NCI-H69 (cell line): ENCODE measurements around the gene LOXL3.

Source experiments
- DNase-seq: peaks from one replicate; lab custom pipeline; 2025; lab: John Stamatoyannopoulos, UW

The LOXL3 gene

GRCh38 chr2:74553892-74554819 lies at the start of gene LOXL3, which contains the start of gene DOK1:
Gene LOXL3, minus strand, starts transcription at chr2:74553942. Its CDS starts 1,308 bp downstream, at chr2:74552634.
Gene DOK1, plus strand, starts transcription at chr2:74554720. Its CDS starts 35 bp downstream, at chr2:74554755.
- peak; percentile 55 for DNase-seq

- no peak for DNase-seq
Measured at GRCh38 chr2:74602586-74603281, 49.0 kb upstream of the LOXL3 start.

GRCh38 chr2:74599676-74600075 lies 45.9 kb upstream of the LOXL3 start:
- no peak for DNase-seq

DNA sequence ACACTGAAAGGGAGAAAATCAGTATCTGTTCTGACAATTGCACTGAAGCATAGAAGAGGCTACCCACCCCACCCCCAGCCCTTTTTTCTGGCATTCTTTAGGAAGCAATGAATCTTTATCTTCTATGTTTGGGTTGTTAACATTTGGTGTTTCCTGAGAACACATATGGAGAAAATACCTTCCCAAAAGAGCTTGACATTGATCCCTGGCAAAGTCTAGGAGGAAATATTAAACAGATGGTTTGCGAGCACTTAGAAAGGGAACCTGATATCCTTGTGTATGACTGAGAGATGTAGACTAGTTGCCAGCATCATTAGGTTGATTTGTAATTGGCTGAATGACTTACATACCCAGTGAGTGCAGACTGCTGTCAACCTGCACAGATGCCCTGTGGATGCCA lies 43.7 kb upstream of the LOXL3 start:
- DNase-seq = peak; percentile 69

DNA sequence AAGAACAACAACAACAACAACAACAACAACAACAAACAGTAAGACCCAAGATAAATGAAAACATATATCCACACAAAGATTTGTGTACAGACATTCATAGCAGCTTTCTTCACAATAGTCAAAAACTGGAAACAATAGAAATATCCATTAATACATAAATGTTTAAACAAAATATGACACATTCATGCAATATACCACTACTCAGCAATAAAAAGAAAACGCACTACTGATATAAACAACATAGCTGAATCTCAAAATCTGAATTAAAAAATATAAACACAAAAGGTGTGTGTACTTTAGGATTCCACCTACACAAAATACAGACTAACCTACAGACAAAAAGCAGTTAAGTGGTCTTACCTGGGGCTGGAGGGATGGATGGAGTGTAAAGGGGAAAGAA lies 42.8 kb upstream of the LOXL3 start:
- DNase-seq = no peak

DNA sequence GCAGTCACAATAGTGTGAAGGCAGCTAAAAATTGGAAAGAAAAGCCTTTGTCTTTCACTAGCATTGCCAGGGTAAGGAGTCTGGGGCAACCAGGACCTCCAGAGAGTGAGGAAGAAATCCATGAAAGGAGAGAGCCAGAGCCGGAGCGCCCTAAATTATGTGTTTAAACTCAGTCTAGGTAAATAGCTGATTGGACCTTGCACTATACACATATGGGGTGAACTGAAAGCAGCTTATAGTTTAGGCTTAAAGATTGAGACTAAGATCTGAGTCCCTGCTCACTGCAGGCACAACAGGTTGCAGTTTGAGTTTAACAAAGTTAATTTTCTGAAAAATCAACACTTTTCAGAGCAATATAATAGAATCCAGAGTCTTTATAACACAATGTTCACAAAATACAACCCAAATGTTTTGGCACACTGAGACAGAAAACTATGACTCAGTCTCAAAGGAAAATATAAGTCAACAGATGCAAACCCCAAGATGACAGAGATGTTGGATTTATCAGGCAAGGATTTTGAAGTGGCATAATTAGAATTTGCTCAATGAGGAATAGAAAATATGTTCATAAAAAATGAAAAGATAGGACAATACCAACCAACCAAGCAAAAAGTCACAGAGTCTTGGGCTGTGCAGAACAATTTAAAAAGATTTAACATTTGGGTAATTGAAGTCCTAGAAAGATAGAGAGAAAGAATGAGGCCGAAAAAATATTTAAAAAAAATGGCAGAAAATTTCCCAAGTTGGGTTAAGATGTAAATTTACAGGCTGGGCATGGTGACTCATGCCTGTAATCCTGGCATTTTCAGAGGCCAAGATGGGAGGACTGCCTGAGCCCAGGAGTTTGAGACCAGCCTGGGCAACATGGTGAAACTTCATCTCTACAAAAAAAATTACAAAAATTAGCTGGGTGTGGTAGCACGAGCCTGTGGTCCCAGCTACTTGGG lies 40.4 kb upstream of the LOXL3 start:
- DNase-seq = no peak

DNA sequence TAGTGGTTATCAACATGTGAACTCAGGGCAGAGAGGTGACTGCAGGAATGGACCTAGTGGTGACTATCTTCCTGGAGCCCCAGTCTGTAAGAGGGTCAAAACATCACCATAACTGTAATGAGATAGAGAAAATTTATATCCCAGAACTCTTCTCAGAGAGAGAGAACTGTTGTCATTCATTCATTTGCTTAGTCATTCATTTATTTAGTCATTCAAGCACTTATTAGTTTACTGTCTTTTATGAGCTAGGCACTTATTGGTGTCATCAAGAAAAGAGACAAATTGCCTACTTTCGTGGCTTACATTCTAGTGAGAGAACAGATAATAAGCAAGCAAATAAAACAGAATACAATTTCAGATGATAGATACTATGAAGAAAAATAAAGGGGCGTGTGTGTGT lies 34.9 kb upstream of the LOXL3 start:
- DNase-seq = no peak

DNA sequence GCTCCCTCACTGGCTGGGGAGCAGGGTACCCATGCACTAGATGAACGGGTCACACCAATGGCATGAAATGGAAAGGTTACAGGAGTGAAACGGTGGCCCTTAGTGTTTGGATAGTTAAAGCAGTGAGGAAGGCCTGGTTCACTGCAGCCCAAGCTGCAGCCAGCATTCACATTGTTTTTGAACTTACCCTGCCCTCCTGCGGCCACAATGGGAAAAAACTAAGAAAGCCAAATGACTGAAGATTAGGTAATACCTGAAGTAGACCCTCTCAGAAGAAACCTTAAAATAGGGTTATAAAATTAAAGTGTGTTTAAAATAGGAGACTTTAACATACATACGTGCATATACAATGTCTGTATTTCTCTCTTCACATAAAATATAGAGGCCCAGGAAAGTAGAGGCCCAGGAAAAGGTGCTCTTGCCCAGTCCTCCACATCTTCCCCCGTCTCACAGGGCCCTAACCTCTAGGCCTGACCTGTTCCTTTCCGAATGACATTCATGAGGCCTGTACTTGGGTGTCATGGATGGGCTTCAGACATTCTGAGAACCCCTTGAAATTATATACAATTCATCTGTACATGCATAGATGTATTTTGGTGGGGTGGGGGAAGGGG lies 34.0 kb upstream of the LOXL3 start:
- peak; percentile 56 for DNase-seq

DNA sequence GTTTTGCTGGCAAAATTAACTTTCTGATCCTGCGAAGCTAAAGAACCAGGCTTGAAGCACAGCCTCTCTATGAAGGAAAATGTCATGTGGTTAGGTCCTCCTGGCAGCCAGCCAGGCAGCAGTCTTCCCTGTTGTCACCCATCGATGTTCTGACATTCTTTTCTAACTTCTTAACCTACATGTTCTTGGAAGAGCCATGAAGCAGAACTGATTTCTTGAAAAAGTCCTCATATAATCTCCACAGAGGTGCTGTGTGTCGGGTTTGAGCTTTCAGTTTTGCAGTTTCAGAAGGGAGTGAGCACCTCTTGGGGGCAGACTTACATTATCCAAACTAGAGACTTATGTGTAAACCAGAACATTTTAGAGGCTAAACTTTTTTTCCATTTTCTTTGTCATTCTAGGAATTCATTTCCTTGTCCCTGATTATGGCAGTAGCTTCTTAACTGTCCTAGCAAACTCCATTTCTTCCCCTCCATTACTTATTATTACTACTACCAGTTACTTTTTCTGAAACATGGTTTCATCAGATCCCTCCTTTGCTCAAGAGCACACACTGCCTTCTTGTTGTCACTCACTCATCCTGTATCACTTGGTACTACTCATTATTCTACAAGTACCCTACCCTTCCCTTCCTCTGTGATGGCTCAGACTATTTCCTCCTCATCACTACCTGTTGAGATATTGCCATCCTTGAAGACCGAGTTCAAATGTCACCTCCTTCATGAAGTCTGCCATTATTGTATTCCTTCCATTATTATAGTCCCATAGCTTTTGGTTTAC lies 31.9 kb upstream of the LOXL3 start:
- DNase-seq = peak; percentile 1

DNA sequence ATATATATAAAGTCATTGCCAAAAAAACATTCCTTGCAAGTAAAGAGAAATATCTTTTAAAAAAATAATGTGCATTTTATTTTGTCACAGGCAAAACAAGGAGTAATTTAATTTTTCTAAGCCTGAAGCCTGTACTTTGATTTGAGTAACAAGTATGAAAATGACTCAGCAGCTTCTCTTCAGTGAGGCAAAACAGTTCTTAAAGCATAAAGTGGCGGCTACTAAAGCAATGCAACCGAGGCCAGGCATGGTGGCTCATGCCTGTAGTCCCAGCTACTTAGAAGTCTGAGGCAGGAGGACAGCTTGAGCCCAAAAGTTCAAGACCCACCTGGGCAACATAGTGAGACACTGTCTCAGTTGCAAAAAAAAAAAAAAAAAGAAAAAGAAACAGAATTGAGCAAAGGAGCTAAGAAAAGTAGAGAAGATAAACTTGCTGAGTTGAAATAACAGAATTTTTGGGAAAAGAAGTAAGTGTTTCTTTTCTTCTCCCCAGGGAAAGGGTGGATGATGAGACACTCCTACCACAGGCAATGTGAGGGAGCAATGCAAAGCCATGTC lies 30.4 kb upstream of the LOXL3 start:
- DNase-seq = no peak

- DNase-seq = no peak
Measured at GRCh38 chr2:74583504-74583903, 29.8 kb upstream of the LOXL3 start.

DNA sequence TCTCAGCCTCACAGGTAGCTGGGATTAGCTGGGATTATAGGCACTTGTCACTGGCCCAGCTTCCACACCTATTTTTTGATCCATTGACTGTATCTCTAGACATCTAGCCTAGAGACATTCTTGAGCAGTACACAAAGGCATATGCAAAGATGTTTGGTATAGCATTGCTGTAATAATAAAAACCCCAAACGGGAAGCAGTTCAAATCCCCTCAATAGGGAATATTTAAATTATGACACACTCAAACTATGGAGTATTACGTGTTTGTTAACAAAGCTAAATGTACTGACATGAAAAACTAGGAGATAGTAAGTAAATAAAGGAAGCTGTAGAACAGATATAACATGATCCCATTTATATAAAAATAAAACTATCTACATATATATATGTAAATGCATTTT lies 28.4 kb upstream of the LOXL3 start:
- DNase-seq = no peak

DNA sequence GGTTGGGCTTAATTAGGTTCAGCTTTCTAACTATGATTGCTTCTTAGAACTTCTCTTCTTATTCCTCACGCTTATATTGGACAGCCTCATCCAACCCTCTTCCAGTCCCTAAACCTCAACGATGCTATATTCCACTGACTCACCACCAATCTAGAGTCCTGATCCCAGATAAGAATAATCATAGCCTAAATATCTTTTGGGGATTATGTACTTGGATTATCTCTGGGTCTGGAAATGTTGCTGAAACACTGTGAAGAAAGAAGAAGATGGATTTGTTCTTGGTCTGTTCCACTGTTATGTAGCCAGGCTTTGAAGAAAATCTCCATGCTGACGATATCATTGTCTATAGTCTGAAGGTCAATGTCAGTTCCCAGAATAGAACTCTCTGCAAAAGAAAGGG lies 27.7 kb upstream of the LOXL3 start:
- DNase-seq = no peak

DNA sequence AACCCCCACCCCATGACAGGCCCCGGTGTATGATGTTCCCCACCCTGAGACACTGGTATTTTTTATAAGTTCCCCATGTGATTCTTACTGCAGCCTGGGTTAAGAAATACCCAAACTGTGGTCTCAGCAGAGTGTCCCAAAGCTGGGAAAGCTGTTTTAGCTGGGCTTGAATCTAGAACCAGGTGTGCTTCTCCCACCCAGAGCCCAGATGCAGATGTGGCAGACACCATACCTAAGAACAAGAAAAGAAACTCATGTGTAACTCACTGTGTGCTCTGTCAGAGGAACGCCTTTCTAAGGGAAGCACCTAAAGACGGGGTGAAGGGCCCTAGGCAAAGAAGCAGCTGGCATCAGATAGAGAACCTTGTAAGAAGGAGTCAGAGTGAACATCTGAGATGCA lies 24.7 kb upstream of the LOXL3 start:
- DNase-seq = no peak

DNA sequence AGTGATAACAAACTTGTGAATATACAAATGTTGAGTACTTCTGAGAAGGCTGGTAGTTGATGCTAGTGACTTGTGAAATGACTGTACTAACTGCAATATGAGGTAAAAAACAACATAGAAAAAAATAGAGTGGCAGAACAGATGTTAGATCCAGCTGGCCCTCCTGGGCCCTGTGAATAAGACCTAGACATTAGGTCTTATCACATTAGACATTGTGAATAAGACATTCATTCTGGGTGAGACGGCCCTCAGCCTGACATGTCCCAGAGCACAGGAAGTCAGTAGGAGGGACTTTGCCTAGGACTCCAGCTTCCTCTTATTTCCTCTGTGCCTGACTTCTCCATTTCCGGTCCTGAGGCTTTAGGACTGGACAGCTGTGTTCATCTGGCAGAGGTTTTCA lies 23.7 kb upstream of the LOXL3 start:
- DNase-seq = no peak

- no peak for DNase-seq
Measured at GRCh38 chr2:74576863-74577229, 23.1 kb upstream of the LOXL3 start.

DNA sequence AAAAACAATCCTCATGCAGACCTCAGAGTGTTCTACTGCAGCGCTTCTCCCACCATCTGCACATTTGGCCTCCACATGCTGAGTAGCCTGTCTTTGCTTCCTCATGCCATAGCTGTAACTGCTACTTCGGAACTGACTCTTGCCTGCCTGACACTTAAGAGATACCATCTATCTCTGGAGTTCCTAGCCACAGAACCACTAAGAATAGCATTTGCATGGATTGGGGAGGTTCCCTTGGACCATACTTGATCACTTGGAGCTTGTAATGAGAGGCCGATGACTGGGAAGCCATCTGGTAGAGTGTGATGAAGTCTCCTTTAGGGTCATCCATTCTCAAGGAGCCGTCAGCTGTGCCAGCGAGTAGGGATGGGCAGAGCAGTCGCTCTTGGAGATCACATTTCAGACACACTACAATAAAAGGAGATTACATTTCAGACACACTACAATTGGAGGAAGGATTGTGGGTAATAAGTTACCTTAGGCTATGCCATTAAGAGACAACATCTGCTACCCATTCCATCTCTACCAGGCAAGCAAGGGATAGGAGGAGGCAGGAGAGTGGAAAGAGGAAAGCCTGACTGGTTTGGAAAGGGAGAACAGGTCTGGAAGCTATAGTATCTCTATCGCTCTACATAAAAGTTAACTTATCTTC lies 22.6 kb upstream of the LOXL3 start:
- DNase-seq = peak; percentile 31

DNA sequence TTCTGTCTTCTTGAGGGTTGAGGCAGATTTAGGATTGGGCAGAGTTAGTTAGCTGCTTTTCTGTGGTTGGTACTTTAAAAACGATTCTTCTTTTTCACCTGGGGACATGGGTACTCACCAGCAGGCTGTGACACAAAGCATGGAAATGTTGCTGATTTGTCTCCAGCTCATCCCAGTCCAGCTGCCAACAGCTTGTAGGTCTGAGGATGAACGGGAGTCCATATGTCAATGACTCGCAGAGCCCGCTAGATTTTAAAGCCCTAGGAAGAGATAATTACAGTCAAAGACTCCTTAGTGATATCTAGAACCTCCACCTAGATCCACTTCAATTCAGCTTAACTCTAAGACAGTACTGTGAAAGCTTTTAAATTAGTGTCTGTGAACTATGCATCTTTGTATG lies 21.6 kb upstream of the LOXL3 start:
- no peak for DNase-seq

DNA sequence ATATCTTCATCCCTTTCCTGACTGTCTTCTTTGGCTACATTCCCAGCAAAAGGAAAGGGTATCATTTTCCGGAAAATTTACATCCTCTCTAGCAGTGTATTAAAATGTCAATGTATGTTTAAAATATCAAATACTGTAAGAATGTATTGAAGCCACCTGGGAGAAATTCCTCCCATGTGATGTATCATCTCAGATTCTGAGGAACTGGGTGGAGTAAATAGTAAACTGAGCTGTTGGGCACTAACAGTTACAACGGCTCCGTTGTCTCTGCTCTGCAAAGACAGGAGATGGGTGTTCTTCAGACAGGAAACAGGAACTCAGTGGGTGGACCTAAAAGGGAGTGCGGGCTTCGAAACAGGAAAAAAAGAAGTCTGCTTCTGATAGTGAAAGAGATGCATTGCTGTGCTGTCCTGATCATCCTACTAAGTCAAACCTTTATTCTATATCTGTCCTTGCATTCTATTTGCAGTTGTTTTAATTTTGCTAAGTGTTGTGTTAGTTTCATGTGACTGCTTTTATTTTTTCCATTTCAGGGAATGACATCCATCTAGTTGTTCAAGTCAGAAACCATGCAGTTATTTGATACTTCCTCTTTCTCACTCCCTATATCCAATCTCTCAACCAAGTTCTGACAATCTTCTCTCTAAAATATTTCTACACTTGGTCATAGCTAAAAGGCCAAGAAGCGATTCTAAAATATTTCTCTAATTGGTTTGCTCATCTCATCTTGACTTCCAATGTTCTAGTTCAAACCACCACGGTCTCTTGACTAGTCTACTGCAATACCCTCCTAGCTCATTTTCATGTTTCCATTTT lies 20.2 kb upstream of the LOXL3 start:
- peak; percentile 13 for DNase-seq
